B cell (primary cell): ENCODE results near the gene ARHGAP12.

Experiments
- CTCF ChIP-seq: fragments of 200-600 bp; IDR thresholded peaks from one replicate; pipeline ENCODE4 v1.8.0; 2022; ENCODE audit warnings: antibody characterized with exemption, mild to moderate bottlenecking
- EZH2 ChIP-seq: IDR thresholded peaks from 2 replicates; pipeline ENCODE4 v1.6.1; 2012; ENCODE audit warnings: borderline replicate concordance, low read depth, mild to moderate bottlenecking, moderate library complexity, low read length; ENCODE audit not compliant: insufficient read depth, poor library complexity, severe bottlenecking

DNA sequence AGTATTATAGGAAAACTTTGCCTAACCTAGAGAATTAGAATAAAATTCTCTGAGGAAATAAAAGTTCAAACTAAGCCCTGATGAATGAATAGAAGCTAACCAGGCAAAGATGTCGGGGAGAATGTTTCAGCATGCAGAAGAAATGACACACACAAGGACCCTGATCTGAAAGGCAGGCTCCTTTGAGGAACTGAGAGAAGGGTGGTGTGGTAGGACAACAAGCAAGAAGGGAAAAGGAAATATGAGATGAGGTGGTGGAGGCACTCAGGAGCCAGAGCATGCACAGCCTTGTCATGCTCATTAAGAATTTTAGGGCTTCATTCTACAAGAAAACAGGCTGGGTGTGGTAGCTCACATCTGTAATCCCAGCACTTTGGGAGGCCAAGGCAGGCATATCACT lies 90.6 kb downstream of the ARHGAP12 start:
- no peak for TF ChIP-seq CTCF
- TF ChIP-seq EZH2, result no peak
